22Rv1 (cell line): ENCODE results near the gene DHFR2.

ENCODE experiments used
- CTCF ChIP-seq: fragments of 450-650 bp; IDR thresholded peaks from 2 replicates; pipeline ENCODE4 v1.5.1; 2017; ENCODE audit warnings: mild to moderate bottlenecking
- ZFX ChIP-seq: fragments of 450-650 bp; IDR thresholded peaks from 2 replicates; pipeline ENCODE4 v1.6.1; 2017; ENCODE audit warnings: antibody characterized with exemption, borderline replicate concordance

GRCh38 chr3:94101860-94102259 is 39.1 kb upstream of the DHFR2 start:
- TF ChIP-seq CTCF (peak; percentile 19; the same call in 1 of the 2 replicates), ZFX (no peak)
